Retinal pigment epithelial cell (primary cell): ENCODE data around the gene AGAP9.
"Not testable (repeated sequence)": the region's sequence is repeated elsewhere in the genome, so short reads cannot be mapped to it uniquely, and the experiment has no call there.

ENCODE experiments used
- DNase-seq: peaks from one replicate; pipeline ENCODE4 v3.0.0-alpha.2; 2010; ENCODE audit warnings: low read depth
- H3K4me3 ChIP-seq: 2 replicates; pipeline ENCODE4 v1.5.1; 2011; ENCODE audit warnings: mild to moderate bottlenecking, low read length, control low read depth, moderate library complexity
- CTCF ChIP-seq: conservative IDR thresholded peaks from 2 replicates; pipeline ENCODE4 v1.5.1; 2011; ENCODE audit warnings: low read depth, low read length, control low read depth, inconsistent platforms

The AGAP9 gene

GRCh38 chr10:47468731-47469528 is 54.5 kb downstream of the AGAP9 start:
- H3K4me3 ChIP-seq, DNase-seq: not testable (repeated sequence)

- not testable (repeated sequence) for H3K4me3 ChIP-seq, DNase-seq
Measured at GRCh38 chr10:47467957-47468356, 55.5 kb downstream of the AGAP9 start.

GRCh38 chr10:47467458-47467857 is 56.0 kb downstream of the AGAP9 start:
- not testable (repeated sequence) for H3K4me3 ChIP-seq, DNase-seq

GRCh38 chr10:47465216-47465917 is 58.1 kb downstream of the AGAP9 start:
- DNase-seq, H3K4me3 ChIP-seq: not testable (repeated sequence)

GRCh38 chr10:47462577-47463358 is 60.7 kb downstream of the AGAP9 start:
- DNase-seq, H3K4me3 ChIP-seq: not testable (repeated sequence)

- peak overlapping the region; percentile 15 for H3K4me3 ChIP-seq
- DNase-seq, result peak; percentile 36
- TF ChIP-seq CTCF, result peak; percentile 17
Measured at GRCh38 chr10:47461261-47461687, 62.2 kb downstream of the AGAP9 start.

- peak; percentile 18 for DNase-seq
- no peak for TF ChIP-seq CTCF
- no peak overlapping the region for H3K4me3 ChIP-seq
Measured at GRCh38 chr10:47458466-47459154, 64.8 kb downstream of the AGAP9 start.

GRCh38 chr10:47457826-47458225 is 65.6 kb downstream of the AGAP9 start:
- no peak overlapping the region for H3K4me3 ChIP-seq
- DNase-seq, result no peak
- TF ChIP-seq CTCF, result no peak

- no peak for TF ChIP-seq CTCF
- no peak for DNase-seq
- no peak overlapping the region for H3K4me3 ChIP-seq
Measured at GRCh38 chr10:47457528-47457820, 66.0 kb downstream of the AGAP9 start.
